Gastrocnemius medialis (tissue), 4 donors: ENCODE data around the gene EPHA5.

ENCODE experiments used
- CTCF ChIP-seq, 5 experiments: fragments of 450-650 bp in 3 of 5; fragments of 200-600 bp in 2 of 5; sonication (generic) in 2 of 5; IDR thresholded peaks in 4 of 5; conservative IDR thresholded peaks in 1 of 5; 1 replicate in 4 of 5; 2 replicates in 1 of 5; pipeline ENCODE4 v1.5.1; 2016 to 2019; ENCODE audit warnings: antibody characterized with exemption in 5 of 5, mild to moderate bottlenecking in 3 of 5, moderate library complexity in 3 of 5
- POLR2A ChIP-seq, 2 donors: fragments of 450-650 bp; IDR thresholded peaks; one replicate each; pipeline ENCODE4 v1.6.1; 2017; ENCODE audit warnings: antibody characterized with exemption in 2 of 2, mild to moderate bottlenecking in 2 of 2, moderate library complexity in 2 of 2

GRCh38 chr4:65589331-65589730 is 81.0 kb downstream of the EPHA5 start:
- TF ChIP-seq POLR2A (IDR thresholded peaks at IDR 0.05) (no peak), CTCF (IDR thresholded peaks at IDR 0.05 in 4 of 5, conservative IDR thresholded peaks at IDR 0.05 in 1 of 5) (no peak)
